H9 (cell line): ENCODE measurements around the gene PEX26. TPM values are rescaled to one million over a fixed set of nuclear protein-coding genes. Genes with fewer than 3 reads are reported as not detected.

ENCODE experiments used
- DNase-seq: peaks from one replicate; pipeline ENCODE4 v3.0.0-alpha.2; 2017
- H2AFZ ChIP-seq: one replicate; pipeline ENCODE4 v1.6.1; 2013; ENCODE audit warnings: mild to moderate bottlenecking, low read length, control low read depth, moderate library complexity
- H2AK5ac ChIP-seq: 2 replicates; pipeline ENCODE4 v1.6.1; 2013; ENCODE audit warnings: low read length, control low read depth, mixed read lengths; ENCODE audit not compliant: insufficient read length
- H2BK120ac ChIP-seq: one replicate; pipeline ENCODE4 v1.6.1; 2013; ENCODE audit warnings: low read depth, mild to moderate bottlenecking, low read length, control low read depth, inconsistent platforms; ENCODE audit not compliant: poor library complexity, severe bottlenecking
- H2BK12ac ChIP-seq: 2 replicates; pipeline ENCODE4 v1.6.1; 2013; ENCODE audit warnings: low read length, control low read depth, mixed read lengths, low read depth; ENCODE audit not compliant: insufficient read length
- H2BK15ac ChIP-seq: 2 replicates; pipeline ENCODE4 v1.6.1; 2013; ENCODE audit warnings: low read depth, low read length, control low read depth
- H2BK20ac ChIP-seq: one replicate; pipeline ENCODE4 v1.6.1; 2013; ENCODE audit warnings: low read depth, mild to moderate bottlenecking, low read length, control low read depth, inconsistent platforms; ENCODE audit not compliant: poor library complexity, severe bottlenecking
- H2BK5ac ChIP-seq: 2 replicates; pipeline ENCODE4 v1.6.1; 2013; ENCODE audit warnings: low read length, control low read depth, mixed read lengths; ENCODE audit not compliant: insufficient read length
- H3K14ac ChIP-seq: 2 replicates; pipeline ENCODE4 v1.6.1; 2013; ENCODE audit warnings: low read length, control low read depth; ENCODE audit not compliant: insufficient read depth
- H3K18ac ChIP-seq: 2 replicates; pipeline ENCODE4 v1.6.1; 2013; ENCODE audit warnings: low read depth, mild to moderate bottlenecking, mixed read lengths, low read length, control low read depth; ENCODE audit not compliant: insufficient read length
- H3K23ac ChIP-seq: 2 replicates; pipeline ENCODE4 v1.6.1; 2013; ENCODE audit warnings: low read length, control low read depth, mixed read lengths, low read depth; ENCODE audit not compliant: insufficient read length
- H3K23me2 ChIP-seq: 2 replicates; pipeline ENCODE4 v1.6.1; 2013; ENCODE audit warnings: low read depth, mild to moderate bottlenecking, mixed read lengths, low read length, control low read depth; ENCODE audit not compliant: insufficient read length, poor library complexity, severe bottlenecking
- H3K27ac ChIP-seq: 2 replicates; pipeline ENCODE4 v1.5.1; 2013; ENCODE audit warnings: low read length, control low read depth, mixed read lengths, low read depth; ENCODE audit not compliant: insufficient read length
- H3K27me3 ChIP-seq: 2 replicates; pipeline ENCODE4 v1.6.1; 2013; ENCODE audit warnings: low read length, control low read depth, inconsistent platforms; ENCODE audit not compliant: insufficient read depth
- H3K4ac ChIP-seq: 2 replicates; pipeline ENCODE4 v1.6.1; 2013; ENCODE audit warnings: low read depth, mild to moderate bottlenecking, control low read depth, inconsistent platforms, low read length, moderate library complexity
- H3K4me1 ChIP-seq: 2 replicates; pipeline ENCODE4 v1.6.1; 2013; ENCODE audit warnings: low read length, control low read depth, inconsistent platforms; ENCODE audit not compliant: insufficient read depth
- H3K4me2 ChIP-seq: 2 replicates; pipeline ENCODE4 v1.6.1; 2013; ENCODE audit warnings: low read length, control low read depth, mixed read lengths; ENCODE audit not compliant: insufficient read length, insufficient read depth
- H3K56ac ChIP-seq: 2 replicates; pipeline ENCODE4 v1.6.1; 2013; ENCODE audit warnings: low read depth, mild to moderate bottlenecking, mixed read lengths, low read length, control low read depth; ENCODE audit not compliant: insufficient read length
- H3K79me1 ChIP-seq: 2 replicates; pipeline ENCODE4 v1.6.1; 2013; ENCODE audit warnings: low read depth, mild to moderate bottlenecking, moderate library complexity, low read length, control low read depth, inconsistent platforms; ENCODE audit not compliant: insufficient read depth, poor library complexity, severe bottlenecking
- H3K79me2 ChIP-seq: 2 replicates; pipeline ENCODE4 v1.6.1; 2013; ENCODE audit warnings: low read length, control low read depth, inconsistent platforms; ENCODE audit not compliant: insufficient read depth
- H3K9ac ChIP-seq: 2 replicates; pipeline ENCODE4 v1.6.1; 2013; ENCODE audit warnings: low read length, control low read depth, mixed read lengths; ENCODE audit not compliant: insufficient read length; ENCODE audit errors: extremely low read depth
- H3K9me3 ChIP-seq: one replicate; pipeline ENCODE4 v1.6.1; 2013; ENCODE audit warnings: low read depth, low read length, inconsistent platforms; ENCODE audit not compliant: control insufficient read depth
- H3T11ph ChIP-seq: one replicate; pipeline ENCODE4 v1.6.1; 2013; ENCODE audit warnings: mild to moderate bottlenecking, low read length, control low read depth, inconsistent platforms
- H4K20me1 ChIP-seq: one replicate; pipeline ENCODE4 v1.6.1; 2013; ENCODE audit not compliant: control insufficient read depth, insufficient read length, insufficient read depth
- H4K5ac ChIP-seq: 2 replicates; pipeline ENCODE4 v1.6.1; 2013; ENCODE audit warnings: low read depth, mild to moderate bottlenecking, mixed read lengths, low read length, control low read depth; ENCODE audit not compliant: insufficient read length
- H4K8ac ChIP-seq: replicated peaks from 2 replicates; pipeline ENCODE4 v1.6.1; 2013; ENCODE audit warnings: low read length, control low read depth, mixed read lengths, low read depth; ENCODE audit not compliant: insufficient read length
- H4K91ac ChIP-seq: 2 replicates; pipeline ENCODE4 v1.6.1; 2013; ENCODE audit warnings: low read depth, mild to moderate bottlenecking, moderate library complexity, mixed read lengths, low read length, control low read depth; ENCODE audit not compliant: insufficient read length
- H3K27ac Mint-ChIP-seq, 3 experiments: 2 replicates in 2 of 3; 3 replicates in 1 of 3; pipeline ENCODE4 v1.8.0; 2020 to 2021; ENCODE audit warnings: mixed read lengths in 3 of 3, mild to moderate bottlenecking in 1 of 3, moderate library complexity in 1 of 3
- H3K27me3 Mint-ChIP-seq: 2 replicates; pipeline ENCODE4 v1.8.0; 2021; ENCODE audit warnings: low read depth, mild to moderate bottlenecking, moderate library complexity, mixed read lengths
- H3K36me3 Mint-ChIP-seq, 3 experiments: 2 replicates in 2 of 3; 3 replicates in 1 of 3; pipeline ENCODE4 v1.8.0; 2020 to 2021; ENCODE audit warnings: low read depth in 3 of 3, mixed read lengths in 3 of 3; ENCODE audit not compliant: insufficient read depth in 1 of 3
- H3K4me1 Mint-ChIP-seq, 2 experiments: 2 replicates each; pipeline ENCODE4 v1.8.0; 2020; ENCODE audit warnings: mixed read lengths in 2 of 2
- H3K4me3 Mint-ChIP-seq, 2 experiments: 2 replicates in 1 of 2; 3 replicates in 1 of 2; pipeline ENCODE4 v1.8.0; 2020 to 2021; ENCODE audit warnings: mild to moderate bottlenecking in 2 of 2, mixed read lengths in 2 of 2, moderate library complexity in 1 of 2
- H3K9me3 Mint-ChIP-seq, 2 experiments: 2 replicates in 1 of 2; 3 replicates in 1 of 2; pipeline ENCODE4 v1.8.0; 2020; ENCODE audit warnings: mild to moderate bottlenecking in 2 of 2, mixed read lengths in 2 of 2, moderate library complexity in 1 of 2
- CTCF ChIP-seq: fragments of 200-600 bp; sonication (generic); conservative IDR thresholded peaks from 3 replicates; pipeline ENCODE4 v1.8.0; 2021; ENCODE audit warnings: antibody characterized with exemption, mild to moderate bottlenecking
- WGBS: extraction: QIAGEN DNeasy Blood & Tissue Kit; methylation state at CpG from one replicate; pipeline ENCODE4 v1.1.7; 2013; ENCODE audit warnings: missing lambda C conversion rate, low lambda C conversion rate, mixed read lengths; ENCODE audit not compliant: insufficient read length; ENCODE audit errors: extremely low coverage; 5-methylcytosine and 5-hydroxymethylcytosine counted together
- total RNA-seq: library from RNA; stranded (reverse); gene quantifications from 2 replicates; pipeline ENCODE4 v1.2.1, GENCODE V29; 2021

PEX26 gene
- total RNA-seq, 1 experiment from 2014 or later: 35.4 TPM

DNA sequence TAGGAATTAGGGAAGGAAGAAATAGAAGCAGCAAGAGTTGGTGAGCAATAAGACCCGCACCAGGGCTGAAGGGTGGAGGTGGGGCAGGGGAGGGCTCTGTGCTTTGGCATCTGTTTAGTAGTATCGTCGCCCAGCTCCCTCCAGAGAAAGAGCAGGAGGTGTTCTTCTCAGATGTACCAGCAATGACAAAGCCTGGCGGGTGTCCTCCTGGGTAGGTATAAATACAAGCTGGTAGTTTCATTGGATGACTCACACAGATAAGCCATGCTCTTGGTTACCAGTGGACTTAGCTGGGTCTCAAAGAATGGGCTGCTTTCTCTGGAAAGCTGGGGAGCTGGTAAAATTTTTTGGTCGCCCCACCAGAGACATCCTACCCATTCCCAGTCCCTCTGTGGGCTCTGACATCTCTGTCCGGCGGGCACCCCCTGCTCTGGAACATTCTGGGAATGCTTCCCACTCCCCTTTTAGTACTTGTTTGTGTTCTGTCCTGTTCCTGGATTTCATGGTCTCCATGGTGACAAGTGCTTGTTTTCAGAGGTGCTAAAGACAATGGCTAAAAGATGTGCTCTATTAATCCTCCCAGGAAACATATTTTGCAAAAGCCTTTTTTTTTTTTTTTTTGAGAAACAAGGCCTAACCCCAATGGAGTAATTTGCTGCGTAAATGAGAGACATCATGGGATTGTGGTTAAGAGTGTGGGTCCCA is 17.5 kb downstream of the PEX26 start:
- no peak overlapping the region for H3K23ac ChIP-seq
- peaks cover 15 to 32% (median 22%) of the 10 kb centered on the region in 3 experiments for H3K36me3 Mint-ChIP-seq
- no peaks in the 10 kb centered on the region for H4K20me1 ChIP-seq
- no peak overlapping the region for H4K8ac ChIP-seq
- no peak for TF ChIP-seq CTCF
- no peaks in the 10 kb centered on the region for H3K27me3 Mint-ChIP-seq
- no peak overlapping the region for H3K18ac ChIP-seq
- H3K27me3 ChIP-seq: no peaks in the 10 kb centered on the region
- H2BK15ac ChIP-seq: no peak overlapping the region
- no peaks in the 10 kb centered on the region for H3K23me2 ChIP-seq
- H4K5ac ChIP-seq: no peak overlapping the region
- no peaks in the 10 kb centered on the region; the same call in 1 of the 2 replicates for H3K79me2 ChIP-seq
- no peak overlapping the region for H2AFZ ChIP-seq
- DNase-seq: no peak
- no peak overlapping the region for H3K27ac Mint-ChIP-seq
- H3T11ph ChIP-seq: no peak overlapping the region
- no peaks in the 10 kb centered on the region; a peak in 1 of 5 replicates for H3K9me3 Mint-ChIP-seq
- no peak overlapping the region for H3K4me2 ChIP-seq
- H2BK12ac ChIP-seq: no peak overlapping the region
- H3K9me3 ChIP-seq: no peaks in the 10 kb centered on the region
- peaks cover 0 to 3% of the 10 kb centered on the region in 2 experiments; a peak in 1 of 4 replicates for H3K4me1 Mint-ChIP-seq
- H4K91ac ChIP-seq: no peak overlapping the region
- no peaks in the 10 kb centered on the region for H3K4me1 ChIP-seq
- no peak overlapping the region for H3K4ac ChIP-seq
- H3K14ac ChIP-seq: no peak overlapping the region
- no peaks in the 10 kb centered on the region for H3K79me1 ChIP-seq
- no peak overlapping the region for H2BK20ac ChIP-seq
- no peak overlapping the region for H3K56ac ChIP-seq
- H3K4me3 Mint-ChIP-seq: no peak overlapping the region
- no peak overlapping the region for H2BK120ac ChIP-seq
- H3K27ac ChIP-seq: no peak overlapping the region
- no peak overlapping the region for H2AK5ac ChIP-seq
- no peak overlapping the region for H2BK5ac ChIP-seq
- no CpG with 5 or more reads among the region's 8 CpGs for WGBS
- no peak overlapping the region for H3K9ac ChIP-seq
